Measurements from ENCODE around the gene TBCK. TPM values are rescaled to one million over a fixed set of nuclear protein-coding genes. Genes with fewer than 3 reads are reported as not detected.

TBCK gene
- 16.3 and 26.1 TPM in 2 replicates for total RNA-seq

- no peak for FAIRE-seq
- Histone ChIP-seq H3K27me3 (ENCODE audit: control insufficient read depth, insufficient read depth, low read length) (no peaks in the 10 kb centered on the region), H3K4me3 (ENCODE audit: low read depth, low read length) (peak within 1 kb of the TSS; percentile 51), H3K36me3 (ENCODE audit: control insufficient read depth, insufficient read depth, low read length) (no peaks in the 10 kb centered on the region)
- TF ChIP-seq, protein P1, sequence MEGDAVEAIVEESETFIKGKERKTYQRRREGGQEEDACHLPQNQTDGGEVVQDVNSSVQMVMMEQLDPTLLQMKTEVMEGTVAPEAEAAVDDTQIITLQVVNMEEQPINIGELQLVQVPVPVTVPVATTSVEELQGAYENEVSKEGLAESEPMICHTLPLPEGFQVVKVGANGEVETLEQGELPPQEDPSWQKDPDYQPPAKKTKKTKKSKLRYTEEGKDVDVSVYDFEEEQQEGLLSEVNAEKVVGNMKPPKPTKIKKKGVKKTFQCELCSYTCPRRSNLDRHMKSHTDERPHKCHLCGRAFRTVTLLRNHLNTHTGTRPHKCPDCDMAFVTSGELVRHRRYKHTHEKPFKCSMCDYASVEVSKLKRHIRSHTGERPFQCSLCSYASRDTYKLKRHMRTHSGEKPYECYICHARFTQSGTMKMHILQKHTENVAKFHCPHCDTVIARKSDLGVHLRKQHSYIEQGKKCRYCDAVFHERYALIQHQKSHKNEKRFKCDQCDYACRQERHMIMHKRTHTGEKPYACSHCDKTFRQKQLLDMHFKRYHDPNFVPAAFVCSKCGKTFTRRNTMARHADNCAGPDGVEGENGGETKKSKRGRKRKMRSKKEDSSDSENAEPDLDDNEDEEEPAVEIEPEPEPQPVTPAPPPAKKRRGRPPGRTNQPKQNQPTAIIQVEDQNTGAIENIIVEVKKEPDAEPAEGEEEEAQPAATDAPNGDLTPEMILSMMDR (IDR thresholded peaks at IDR 0.05; ENCODE audit: insufficient read depth, low read length, severe bottlenecking) = no peak
- DNase-seq (ENCODE audit: low read depth) = peak; percentile 76
These were observed at the start of gene TBCK, which contains the start of gene AIMP1 for GRCh38 chr4:106315968-106316772. Gene TBCK, minus strand, starts transcription at chr4:106316209. Its CDS starts 7,249 bp downstream, at chr4:106308960. Gene AIMP1, plus strand, starts transcription at chr4:106316550. Its CDS starts 8,460 bp downstream, at chr4:106325010.

DNA sequence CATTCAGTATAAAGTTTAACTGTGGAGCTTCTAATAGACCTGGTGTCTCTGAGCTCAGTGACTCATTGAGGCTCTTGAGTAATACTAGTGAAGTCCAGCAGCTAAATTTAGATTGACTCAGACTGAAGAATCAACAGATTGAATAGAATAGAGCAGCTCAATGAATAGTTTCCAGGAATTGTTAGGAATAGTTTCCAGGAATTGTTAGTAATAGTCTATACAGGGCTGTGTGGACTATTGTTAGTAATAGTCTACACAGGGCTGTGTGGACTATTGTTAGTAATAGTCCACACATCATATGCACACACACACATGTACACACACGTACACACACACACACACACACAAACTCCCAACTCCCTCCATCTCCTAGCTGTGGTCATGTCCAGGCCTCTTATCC, 49.6 kb upstream of the TBCK start:
- H3K27me3 ChIP-seq (ENCODE audit: control insufficient read depth, insufficient read depth, low read length) = no peaks in the 10 kb centered on the region
- DNase-seq (ENCODE audit: low read depth) (peak; percentile 94), FAIRE-seq (no peak)
- no peaks in the 10 kb centered on the region for H3K36me3 ChIP-seq (ENCODE audit: control insufficient read depth, insufficient read depth, low read length)
- H3K4me3 ChIP-seq (ENCODE audit: low read depth, low read length) = no peak overlapping the region
- TF ChIP-seq, protein P1 (IDR thresholded peaks at IDR 0.05; ENCODE audit: insufficient read depth, low read length, severe bottlenecking) = no peak

DNA sequence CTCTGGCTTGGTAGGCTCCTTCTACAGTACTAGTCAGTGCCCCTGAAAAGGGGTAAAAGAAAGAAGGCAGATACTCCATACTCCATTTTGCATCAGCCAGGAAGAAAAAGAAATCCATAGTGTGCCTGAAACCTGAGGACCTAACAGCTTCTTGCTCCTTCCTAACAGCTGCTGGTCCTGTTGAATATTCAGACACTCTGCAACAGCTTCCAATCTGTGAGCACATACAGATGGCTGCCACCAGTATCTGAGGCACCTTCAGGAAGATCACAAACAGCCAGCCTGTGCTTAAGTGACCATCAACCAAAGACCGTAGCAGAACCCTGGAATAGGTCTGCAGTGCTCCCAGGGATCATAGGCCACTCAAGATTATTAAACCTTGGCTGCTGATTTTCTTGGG, 48.3 kb upstream of the TBCK start:
- FAIRE-seq (peak; percentile 7), DNase-seq (ENCODE audit: low read depth) (no peak)
- no peak overlapping the region for H3K4me3 ChIP-seq (ENCODE audit: low read depth, low read length)
- no peaks in the 10 kb centered on the region for H3K36me3 ChIP-seq (ENCODE audit: control insufficient read depth, insufficient read depth, low read length)
- no peaks in the 10 kb centered on the region for H3K27me3 ChIP-seq (ENCODE audit: control insufficient read depth, insufficient read depth, low read length)
- TF ChIP-seq, protein P1 (IDR thresholded peaks at IDR 0.05; ENCODE audit: insufficient read depth, low read length, severe bottlenecking) = no peak

DNA sequence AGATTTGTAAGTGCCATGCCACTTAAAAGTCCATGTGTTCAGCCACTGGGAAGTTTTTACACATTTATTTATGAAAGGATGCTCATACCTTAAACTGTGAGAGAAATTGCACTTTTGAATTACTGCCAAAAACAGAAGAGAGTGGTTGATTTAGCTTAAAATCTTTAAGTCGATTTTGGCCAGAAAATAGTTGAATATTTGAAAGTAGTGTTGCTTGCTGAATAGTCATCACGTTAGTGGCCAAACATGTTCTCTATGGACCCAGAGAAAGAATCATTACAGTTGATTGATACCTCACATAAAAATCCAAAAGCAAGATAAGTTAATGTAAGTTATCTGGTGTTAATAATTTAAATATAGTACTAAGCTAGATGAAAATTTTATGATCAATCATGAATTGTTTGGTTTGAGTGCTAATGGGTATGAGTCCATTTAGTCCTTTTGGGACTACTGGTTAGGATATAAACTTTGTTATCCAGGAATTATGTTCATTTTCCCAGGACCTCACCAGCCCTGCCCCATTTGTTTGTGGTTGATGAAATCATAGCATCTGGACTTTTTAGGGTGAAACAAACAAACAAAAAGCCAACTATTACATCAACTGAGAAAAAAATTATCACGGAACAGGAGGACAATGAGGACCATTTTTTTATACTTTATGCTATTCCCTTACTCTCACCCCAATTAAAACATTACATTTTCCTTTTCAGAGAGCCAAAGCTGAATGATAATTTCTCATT, 46.2 kb upstream of the TBCK start:
- TF ChIP-seq, protein P1 (IDR thresholded peaks at IDR 0.05; ENCODE audit: insufficient read depth, low read length, severe bottlenecking) = no peak
- Histone ChIP-seq H3K27me3 (ENCODE audit: control insufficient read depth, insufficient read depth, low read length) (no peaks in the 10 kb centered on the region), H3K36me3 (ENCODE audit: control insufficient read depth, insufficient read depth, low read length) (no peaks in the 10 kb centered on the region), H3K4me3 (ENCODE audit: low read depth, low read length) (no peak overlapping the region)
- DNase-seq (ENCODE audit: low read depth) (no peak), FAIRE-seq (no peak)

DNA sequence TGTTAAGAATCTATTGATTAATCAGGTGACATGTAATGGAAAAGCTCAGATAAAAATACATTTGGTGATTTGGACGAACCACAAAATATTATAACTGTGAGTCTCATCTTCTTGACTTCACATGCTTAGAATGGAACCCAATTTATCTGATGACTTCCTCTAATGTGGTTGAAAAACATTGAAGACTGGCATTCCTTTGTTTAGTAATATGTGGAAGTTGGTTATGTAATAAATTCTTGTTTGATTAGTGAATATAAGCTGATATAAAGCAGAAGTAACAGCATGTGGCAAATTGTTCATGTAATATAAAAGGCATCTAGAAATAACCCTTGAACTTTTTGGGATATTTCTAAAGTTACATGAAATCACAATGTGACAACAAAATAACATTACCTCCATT, 42.9 kb upstream of the TBCK start:
- H3K4me3 ChIP-seq (ENCODE audit: low read depth, low read length) = no peak overlapping the region
- FAIRE-seq (no peak), DNase-seq (ENCODE audit: low read depth) (peak; percentile 56)
- no peaks in the 10 kb centered on the region for H3K27me3 ChIP-seq (ENCODE audit: control insufficient read depth, insufficient read depth, low read length)
- no peaks in the 10 kb centered on the region for H3K36me3 ChIP-seq (ENCODE audit: control insufficient read depth, insufficient read depth, low read length)
- TF ChIP-seq, protein P1 (IDR thresholded peaks at IDR 0.05; ENCODE audit: insufficient read depth, low read length, severe bottlenecking) = no peak

All from bronchial epithelial cell (primary cell).